Fibroblast of pulmonary artery (primary cell): ENCODE data around the gene SRSF12.
"Not testable (repeated sequence)": the region's sequence is repeated elsewhere in the genome, so short reads cannot be mapped to it uniquely, and the experiment has no call there.

ENCODE experiments used
- DNase-seq: peaks from one replicate; pipeline ENCODE4 v3.0.0-alpha.2; 2010; ENCODE audit warnings: low read depth
- H3K4me3 ChIP-seq: replicated peaks from 2 replicates; pipeline ENCODE4 v1.5.1; 2011; ENCODE audit warnings: low read depth, mild to moderate bottlenecking, control low read depth, low read length, moderate library complexity
- TF ChIP-seq, protein P1 (sequence below): IDR thresholded peaks from 2 replicates; pipeline ENCODE4 v1.5.1; 2011; ENCODE audit warnings: mild to moderate bottlenecking, control low read depth, low read length, inconsistent platforms; ENCODE audit errors: missing control alignments

SRSF12 gene

DNA sequence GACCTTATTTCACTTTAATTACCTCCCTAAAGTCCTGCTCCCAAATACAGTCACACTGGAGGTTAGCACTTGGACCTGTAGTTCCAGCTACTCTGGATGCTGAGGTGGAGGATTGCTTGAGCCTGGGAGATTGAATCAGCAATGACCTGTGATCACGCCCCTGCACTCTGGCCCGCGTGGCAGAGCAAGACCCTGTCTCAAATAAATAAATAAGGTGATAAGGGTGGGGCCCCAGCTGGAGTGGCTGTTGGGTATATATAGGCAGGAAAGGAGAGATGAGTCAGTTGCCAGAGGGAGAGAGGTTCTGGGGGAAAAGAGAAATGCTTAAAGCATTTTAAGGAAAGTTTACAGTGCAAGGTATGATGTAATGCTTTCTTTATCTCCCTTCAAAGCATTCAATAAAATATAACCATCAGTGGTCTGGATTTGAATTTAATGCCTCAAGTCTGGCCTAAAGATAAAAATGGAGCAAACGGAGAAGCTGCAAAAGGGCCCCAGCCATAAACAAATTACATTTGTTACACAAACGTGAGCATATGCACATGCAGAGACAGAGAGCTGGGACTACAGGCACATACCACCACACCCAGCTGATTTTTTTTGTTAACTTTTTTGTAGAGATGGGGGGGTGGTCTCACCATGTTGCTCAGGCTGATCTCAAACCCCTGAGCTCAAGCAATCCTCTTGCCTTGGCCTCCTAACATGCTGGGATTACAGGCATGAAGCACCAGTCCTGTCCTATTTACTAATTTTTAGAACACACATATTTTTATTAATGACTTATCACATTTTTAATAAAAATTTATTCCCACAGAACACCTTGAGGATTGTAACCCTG lies 21.9 kb upstream of the SRSF12 start:
- H3K4me3 ChIP-seq = no peak overlapping the region
- DNase-seq = no peak
- TF ChIP-seq, protein P1, sequence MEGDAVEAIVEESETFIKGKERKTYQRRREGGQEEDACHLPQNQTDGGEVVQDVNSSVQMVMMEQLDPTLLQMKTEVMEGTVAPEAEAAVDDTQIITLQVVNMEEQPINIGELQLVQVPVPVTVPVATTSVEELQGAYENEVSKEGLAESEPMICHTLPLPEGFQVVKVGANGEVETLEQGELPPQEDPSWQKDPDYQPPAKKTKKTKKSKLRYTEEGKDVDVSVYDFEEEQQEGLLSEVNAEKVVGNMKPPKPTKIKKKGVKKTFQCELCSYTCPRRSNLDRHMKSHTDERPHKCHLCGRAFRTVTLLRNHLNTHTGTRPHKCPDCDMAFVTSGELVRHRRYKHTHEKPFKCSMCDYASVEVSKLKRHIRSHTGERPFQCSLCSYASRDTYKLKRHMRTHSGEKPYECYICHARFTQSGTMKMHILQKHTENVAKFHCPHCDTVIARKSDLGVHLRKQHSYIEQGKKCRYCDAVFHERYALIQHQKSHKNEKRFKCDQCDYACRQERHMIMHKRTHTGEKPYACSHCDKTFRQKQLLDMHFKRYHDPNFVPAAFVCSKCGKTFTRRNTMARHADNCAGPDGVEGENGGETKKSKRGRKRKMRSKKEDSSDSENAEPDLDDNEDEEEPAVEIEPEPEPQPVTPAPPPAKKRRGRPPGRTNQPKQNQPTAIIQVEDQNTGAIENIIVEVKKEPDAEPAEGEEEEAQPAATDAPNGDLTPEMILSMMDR = no peak

DNA sequence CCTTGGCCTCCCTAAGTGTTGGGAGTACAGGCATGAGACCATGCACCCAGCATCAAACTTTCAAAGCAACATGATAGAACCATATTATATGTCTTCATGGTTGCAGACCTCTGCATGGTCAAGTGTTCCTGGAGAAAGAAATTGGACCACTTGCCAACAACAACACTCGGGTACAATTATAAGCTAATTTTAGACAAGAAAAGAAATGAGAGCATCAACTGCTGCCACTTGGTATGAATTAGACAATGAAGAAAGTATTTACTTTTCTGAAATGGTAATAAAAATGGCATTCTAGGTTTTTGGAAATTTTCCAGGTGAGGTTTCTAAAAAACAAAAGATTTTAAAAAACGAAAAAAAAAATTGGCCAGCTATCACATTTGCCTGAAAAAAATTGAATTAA lies 20.3 kb upstream of the SRSF12 start:
- DNase-seq = no peak
- TF ChIP-seq, protein P1 = no peak
- H3K4me3 ChIP-seq = no peak overlapping the region

DNA sequence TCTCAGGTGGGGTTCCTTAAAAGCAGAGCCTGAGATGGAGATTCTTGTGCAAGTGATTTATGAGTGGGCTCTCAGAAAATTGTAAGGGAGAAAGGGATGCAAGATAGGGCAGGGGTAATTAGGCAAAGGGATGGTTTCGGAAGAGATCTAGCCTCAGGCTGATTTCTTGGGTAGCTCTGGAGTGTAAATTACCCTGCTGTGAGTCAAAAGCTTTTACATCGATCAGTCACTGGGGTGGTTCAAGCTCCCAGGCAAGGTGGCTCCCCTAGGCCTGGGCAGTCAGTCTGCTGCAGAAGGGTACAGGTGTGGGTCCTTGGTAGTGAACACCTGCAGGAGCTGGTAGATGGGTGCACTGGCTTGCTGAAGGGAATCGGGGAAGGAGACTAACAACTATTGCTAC lies 16.9 kb upstream of the SRSF12 start:
- TF ChIP-seq, protein P1 = no peak

DNA sequence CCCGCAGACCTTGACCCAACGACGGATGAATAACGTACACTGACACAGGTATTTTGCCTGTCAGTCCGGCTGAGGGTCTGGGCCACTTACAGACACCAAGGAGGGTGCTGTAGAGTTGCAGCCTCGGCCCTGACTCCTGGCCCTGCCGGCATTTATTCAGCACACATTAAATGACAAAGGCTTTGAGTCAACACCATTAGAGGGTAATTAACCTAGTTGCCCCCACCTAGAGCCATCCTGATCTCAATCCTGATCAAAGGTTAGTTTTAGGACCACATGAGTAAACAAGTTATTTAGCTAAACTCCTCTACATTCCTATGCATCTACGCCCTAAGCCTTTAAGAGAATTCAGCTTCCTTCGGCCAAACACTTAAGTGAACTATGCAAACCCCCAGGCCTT lies 16.1 kb upstream of the SRSF12 start:
- TF ChIP-seq, protein P1 = no peak
- H3K4me3 ChIP-seq = no peak overlapping the region
- no peak for DNase-seq

More for the DNA sequence above, 16.9 kb upstream of the SRSF12 start:
- DNase-seq = no peak
- H3K4me3 ChIP-seq = no peak overlapping the region

DNA sequence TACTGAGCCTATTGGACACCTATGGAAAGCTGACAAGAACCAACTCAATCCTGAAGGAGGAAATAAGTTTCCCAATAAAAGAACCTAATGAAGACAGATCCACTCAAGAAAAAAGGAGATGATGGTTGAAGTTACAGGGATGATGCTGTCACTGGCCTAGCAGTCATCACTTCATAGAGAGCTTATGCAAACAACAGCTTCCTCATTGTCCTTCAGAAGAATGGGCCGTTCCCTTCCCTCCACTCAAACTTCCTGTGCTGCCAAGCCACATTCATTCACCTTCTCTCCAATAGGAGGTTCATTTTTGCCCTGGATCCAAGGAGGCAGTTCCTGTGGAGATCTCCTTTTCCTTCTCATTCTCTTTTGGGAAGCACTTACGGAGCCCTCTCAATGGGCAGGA lies 14.2 kb upstream of the SRSF12 start:
- no peak overlapping the region for H3K4me3 ChIP-seq
- DNase-seq = no peak
- TF ChIP-seq, protein P1 = no peak

DNA sequence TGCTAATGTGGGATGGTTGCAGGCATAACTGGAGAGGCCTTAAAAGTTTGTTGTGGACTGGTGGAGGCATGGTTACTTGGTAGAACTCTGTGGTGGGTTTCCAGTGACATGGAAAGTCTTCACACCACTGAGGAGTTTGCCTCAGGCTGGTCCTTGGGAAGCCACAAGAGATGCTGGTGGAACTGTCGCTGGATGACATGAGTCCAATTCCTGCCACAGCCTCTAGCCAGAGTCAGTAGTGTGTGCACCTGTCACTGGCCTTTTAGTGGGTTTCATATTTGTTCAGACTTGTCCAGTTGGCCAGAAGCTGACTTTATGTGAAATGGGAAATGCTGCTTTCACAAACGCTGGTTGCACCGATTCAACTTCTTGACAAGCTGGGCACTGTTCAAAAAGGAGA lies 13.7 kb upstream of the SRSF12 start:
- no peak for DNase-seq
- TF ChIP-seq, protein P1 = no peak

DNA sequence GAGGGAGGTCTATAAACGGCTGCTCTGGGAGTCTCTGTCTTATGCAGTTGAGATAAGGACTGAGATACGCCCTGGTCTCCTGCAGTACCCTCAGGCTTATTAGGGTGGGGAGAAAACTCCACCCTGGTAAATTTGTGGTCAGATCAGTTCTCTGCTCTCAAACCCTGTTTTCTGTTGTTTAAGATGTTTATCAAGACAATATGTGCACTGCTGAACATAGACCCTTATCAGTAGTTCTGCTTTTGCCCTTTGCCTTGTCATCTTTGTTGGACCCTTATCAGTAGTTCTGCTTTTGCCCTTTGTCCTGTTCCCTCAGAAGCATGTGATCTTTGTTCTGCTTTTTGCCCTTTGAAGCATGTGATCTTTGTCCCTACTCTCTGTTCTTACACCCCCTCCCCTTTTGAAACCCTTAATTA lies 10.4 kb upstream of the SRSF12 start:
- H3K4me3 ChIP-seq, DNase-seq: not testable (repeated sequence)

More for the DNA sequence above, 13.7 kb upstream of the SRSF12 start:
- H3K4me3 ChIP-seq = no peak overlapping the region
